Fibroblast of mammary gland (primary cell): ENCODE results near the gene TIMP2.
A peak's percentile ranks its signal among the peaks of the same experiment; 100 is the strongest.
"Not testable (repeated sequence)": the region's sequence is repeated elsewhere in the genome, so short reads cannot be mapped to it uniquely, and the experiment has no call there.

Source experiments
- DNase-seq: peaks from one replicate; pipeline ENCODE4 v3.0.0-alpha.2; 2010; ENCODE audit warnings: low read depth
- H3K4me3 ChIP-seq: 2 replicates; pipeline ENCODE4 v1.5.1; 2011; ENCODE audit warnings: low read depth, mild to moderate bottlenecking, low read length, moderate library complexity; ENCODE audit not compliant: control insufficient read depth
- CTCF ChIP-seq: conservative IDR thresholded peaks from 2 replicates; pipeline ENCODE4 v1.5.1; 2011; ENCODE audit warnings: low read depth, low read length, inconsistent platforms; ENCODE audit not compliant: control insufficient read depth, insufficient read depth

The TIMP2 gene

DNA sequence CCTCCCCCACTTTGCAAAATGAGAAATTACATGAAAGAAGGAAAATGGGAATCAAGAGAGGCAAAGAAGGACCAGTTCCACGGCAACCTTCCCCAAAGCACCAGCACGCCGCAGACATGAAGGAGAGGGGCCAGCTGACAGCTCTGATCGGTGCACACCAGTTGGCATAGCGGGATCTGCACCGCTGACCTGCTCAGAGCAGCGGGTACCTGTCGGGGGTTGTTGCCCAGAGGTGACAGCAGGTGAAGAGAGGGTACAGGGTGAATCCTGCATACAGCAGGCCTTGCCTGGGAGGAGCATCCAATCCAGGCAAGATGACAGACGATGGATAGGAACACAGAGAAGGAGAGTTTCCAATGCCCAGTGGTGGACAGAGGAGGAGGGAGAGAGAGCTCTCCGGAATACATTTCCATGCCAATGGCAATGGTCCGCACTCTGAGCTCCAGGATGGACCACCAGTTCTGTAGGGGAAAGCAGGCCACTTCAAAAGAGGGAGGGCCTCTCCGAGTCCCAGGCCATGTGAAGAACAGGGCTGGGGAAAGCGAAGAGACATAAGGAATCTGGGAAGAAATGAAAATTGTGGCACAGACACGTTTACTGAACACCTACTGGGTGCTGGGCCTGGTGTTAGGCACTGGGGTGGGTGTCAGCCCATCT lies 46.2 kb downstream of the TIMP2 start:
- no peak for TF ChIP-seq CTCF
- peak overlapping the region; percentile 2 for H3K4me3 ChIP-seq
- no peak for DNase-seq

- no peak for DNase-seq
- no peak overlapping the region for H3K4me3 ChIP-seq
- no peak for TF ChIP-seq CTCF
Observed at GRCh38 chr17:78878261-78878660, 46.9 kb downstream of the TIMP2 start.

DNA sequence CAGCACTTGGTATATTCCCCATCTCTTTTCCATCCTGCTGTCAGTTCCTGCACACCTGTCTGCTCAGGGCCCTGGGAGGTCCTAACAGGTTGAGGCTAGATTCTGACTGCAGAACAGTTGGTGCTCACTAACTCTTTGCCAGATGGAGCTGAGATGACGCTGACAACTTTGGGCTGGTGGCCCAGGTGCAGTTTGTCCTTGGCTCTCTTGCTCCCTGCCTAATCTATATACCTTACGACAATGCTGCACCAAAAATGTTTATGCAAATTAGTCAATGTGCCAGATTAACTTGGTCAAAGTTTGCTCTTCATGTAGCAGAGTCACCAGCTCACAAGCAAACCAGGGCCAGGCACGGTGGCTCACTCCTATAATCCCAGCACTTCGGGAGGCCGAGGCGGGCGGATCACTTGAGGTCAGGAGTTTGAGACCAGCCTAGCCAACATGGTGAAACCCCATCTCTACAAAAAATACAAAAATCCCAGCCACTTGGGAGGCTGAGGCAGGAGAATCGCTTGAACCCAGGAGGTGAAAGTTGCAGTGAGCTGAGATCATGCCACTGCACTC lies 48.2 kb downstream of the TIMP2 start:
- not testable (repeated sequence) for DNase-seq, H3K4me3 ChIP-seq

DNA sequence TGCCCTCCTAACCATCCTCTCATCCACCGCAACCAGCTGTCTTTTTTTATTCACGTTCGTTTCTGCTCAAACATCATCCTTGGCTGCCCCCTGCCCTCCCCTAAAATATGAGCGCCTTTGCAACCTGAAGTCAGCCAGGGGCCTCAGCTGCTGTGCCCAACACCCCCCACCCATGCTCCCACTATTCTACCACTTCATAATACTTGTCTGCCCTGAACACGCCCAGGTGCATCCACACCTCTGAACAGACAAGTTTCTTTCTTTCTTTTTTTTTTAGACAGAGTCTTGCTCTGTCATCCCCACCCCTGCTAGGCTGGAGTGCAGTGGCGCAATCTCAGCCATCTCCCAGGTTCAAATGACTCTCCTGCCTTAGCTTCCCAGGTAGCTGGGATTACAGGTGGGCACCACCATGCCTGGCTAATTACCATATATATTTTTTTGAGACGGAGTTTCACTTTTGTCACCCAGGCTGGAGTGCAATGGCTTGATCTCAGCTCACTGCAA lies 49.0 kb downstream of the TIMP2 start:
- TF ChIP-seq CTCF = no peak
- no peak for DNase-seq
- H3K4me3 ChIP-seq = no peak overlapping the region

DNA sequence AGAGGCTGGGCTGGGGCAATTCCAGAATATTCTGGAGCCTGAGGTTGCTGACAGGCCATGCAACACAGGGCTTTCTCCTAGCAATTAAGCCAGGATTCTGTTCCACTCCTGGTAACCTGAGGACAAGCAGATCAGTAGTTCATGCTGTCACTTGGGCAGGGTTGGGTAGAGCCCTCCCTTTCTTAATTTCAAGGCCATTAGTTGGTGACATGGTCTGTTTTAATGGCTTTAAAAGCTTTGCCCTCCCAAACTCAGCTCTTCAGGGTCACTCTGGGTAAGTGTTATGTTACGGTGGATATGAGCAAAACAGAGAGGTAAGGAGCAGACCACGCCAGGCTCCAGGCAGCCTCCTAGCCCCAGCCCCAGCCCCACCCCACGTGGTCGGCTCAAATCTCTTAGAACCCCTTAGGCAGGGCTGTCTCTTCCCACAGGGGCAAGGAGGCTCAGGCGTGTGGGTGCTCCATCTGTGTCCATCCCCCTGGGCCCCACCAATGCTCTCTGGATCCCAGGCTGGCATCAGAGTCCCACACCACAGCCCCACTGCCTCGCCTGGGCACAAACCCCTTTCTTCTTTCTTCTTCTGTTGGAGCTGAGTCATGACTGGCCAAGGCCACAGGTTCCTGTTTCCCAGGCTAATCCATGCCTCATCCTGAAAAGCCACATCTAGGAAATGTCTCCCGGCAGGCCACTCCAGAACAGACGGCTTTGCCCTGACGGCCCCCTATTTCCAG lies 49.7 kb downstream of the TIMP2 start:
- TF ChIP-seq CTCF = no peak
- no peak overlapping the region for H3K4me3 ChIP-seq
- DNase-seq = peak; percentile 63

GRCh38 chr17:78873519-78874340 lies 51.5 kb downstream of the TIMP2 start:
- no peak for TF ChIP-seq CTCF
- DNase-seq = peak; percentile 69
- no peak overlapping the region for H3K4me3 ChIP-seq
